GM23338 (cell line): ENCODE data around the gene OTOGL. TPM values are rescaled to one million over a fixed set of nuclear protein-coding genes. Genes with fewer than 3 reads are reported as not detected.

Experiments used
- ATAC-seq: fragments of 200-7000 bp; cut with Tn5 transposase; 3 replicates; pipeline ENCODE4 v1.9.1; 2020
- DNase-seq: peaks from one replicate; pipeline ENCODE4 v3.0.0-alpha.2; 2015; ENCODE audit warnings: low spot score
- H2AFZ ChIP-seq: fragments of 200-600 bp; sonication (generic); 2 replicates; pipeline ENCODE4 v1.8.0; 2016; ENCODE audit warnings: antibody characterized with exemption, mild to moderate bottlenecking, moderate library complexity
- H3F3A ChIP-seq: fragments of 200-600 bp; sonication (generic); replicated peaks from 2 replicates; pipeline ENCODE4 v1.8.0; 2017; ENCODE audit warnings: antibody characterized with exemption, mixed run types, low read depth
- H3K27ac ChIP-seq: fragments of 200-600 bp; sonication (generic); 2 replicates; pipeline ENCODE4 v1.6.1; 2016; ENCODE audit warnings: low read depth
- H3K27me3 ChIP-seq: fragments of 200-600 bp; sonication (generic); 2 replicates; pipeline ENCODE4 v1.8.0; 2016; ENCODE audit warnings: mild to moderate bottlenecking, mixed run types, moderate library complexity; ENCODE audit not compliant: insufficient read depth
- H3K36me3 ChIP-seq: fragments of 200-600 bp; sonication (generic); 2 replicates; pipeline ENCODE4 v1.8.0; 2016; ENCODE audit warnings: mild to moderate bottlenecking; ENCODE audit not compliant: insufficient read depth
- H3K4me1 ChIP-seq: fragments of 200-600 bp; sonication (generic); 2 replicates; pipeline ENCODE4 v1.8.0; 2016; ENCODE audit warnings: mild to moderate bottlenecking, moderate library complexity; ENCODE audit not compliant: insufficient read depth
- H3K4me2 ChIP-seq: fragments of 200-600 bp; sonication (generic); 2 replicates; pipeline ENCODE4 v1.7.1; 2017; ENCODE audit warnings: mixed run types
- H3K4me3 ChIP-seq: fragments of 200-600 bp; sonication (generic); 2 replicates; pipeline ENCODE4 v1.6.1; 2016; ENCODE audit warnings: mixed run types
- H3K79me2 ChIP-seq: fragments of 200-600 bp; sonication (generic); replicated peaks from 2 replicates; pipeline ENCODE4 v1.8.0; 2017; ENCODE audit warnings: mild to moderate bottlenecking; ENCODE audit not compliant: insufficient read depth
- H3K9me2 ChIP-seq: fragments of 200-600 bp; sonication (generic); 2 replicates; pipeline ENCODE4 v1.8.0; 2017; ENCODE audit not compliant: insufficient read depth
- H4K20me1 ChIP-seq: fragments of 200-600 bp; sonication (generic); replicated peaks from 2 replicates; pipeline ENCODE4 v1.8.0; 2017; ENCODE audit warnings: mild to moderate bottlenecking; ENCODE audit not compliant: insufficient read depth
- H3K27ac Mint-ChIP-seq: 2 replicates; pipeline ENCODE4 v1.8.0; 2020; ENCODE audit warnings: inconsistent platforms, mild to moderate bottlenecking, moderate library complexity, mixed read lengths
- H3K27me3 Mint-ChIP-seq: 3 replicates; pipeline ENCODE4 v1.8.0; 2022; ENCODE audit warnings: low read depth, mild to moderate bottlenecking, moderate library complexity, mixed read lengths, inconsistent platforms; ENCODE audit not compliant: insufficient read depth, poor library complexity
- H3K36me3 Mint-ChIP-seq: 3 replicates; pipeline ENCODE4 v1.8.0; 2021; ENCODE audit warnings: low read depth, mild to moderate bottlenecking, inconsistent platforms, moderate library complexity, mixed read lengths
- H3K4me1 Mint-ChIP-seq: 3 replicates; pipeline ENCODE4 v1.8.0; 2020; ENCODE audit warnings: mild to moderate bottlenecking, inconsistent platforms, mixed read lengths
- H3K4me3 Mint-ChIP-seq: 3 replicates; pipeline ENCODE4 v1.8.0; 2021; ENCODE audit warnings: moderate library complexity, mild to moderate bottlenecking, inconsistent platforms, mixed read lengths
- H3K9me3 Mint-ChIP-seq: 3 replicates; pipeline ENCODE4 v1.8.0; 2020; ENCODE audit warnings: moderate library complexity, mild to moderate bottlenecking, inconsistent platforms, mixed read lengths
- CREB1 ChIP-seq: fragments of 250-450 bp; sonication (Bioruptor Pico); IDR thresholded peaks from 2 replicates; pipeline ENCODE4 v1.5.0; 2020; ENCODE audit warnings: low read depth, mild to moderate bottlenecking, moderate library complexity
- EZH2 ChIP-seq: fragments of 200-600 bp; sonication (generic); IDR thresholded peaks from one replicate; pipeline ENCODE4 v1.8.0; 2017; ENCODE audit warnings: antibody characterized with exemption, mild to moderate bottlenecking, low read depth; ENCODE audit not compliant: unreplicated experiment
- EZH2phosphoT487 ChIP-seq: fragments of 200-600 bp; sonication (generic); IDR thresholded peaks from one replicate; pipeline ENCODE4 v1.8.1; 2018; ENCODE audit warnings: antibody characterized with exemption; ENCODE audit not compliant: unreplicated experiment
- JUNB ChIP-seq: IDR thresholded peaks from one replicate; pipeline ENCODE4 v1.6.1; 2016; ENCODE audit warnings: antibody characterized with exemption; ENCODE audit not compliant: unreplicated experiment
- NANOG ChIP-seq: IDR thresholded peaks from 2 replicates; pipeline ENCODE4 v1.6.1; 2016; ENCODE audit warnings: antibody characterized with exemption, borderline replicate concordance
- POLR2AphosphoS5 ChIP-seq: IDR thresholded peaks from 2 replicates; pipeline ENCODE4 v1.6.1; 2016; ENCODE audit warnings: antibody characterized with exemption, low read depth
- STAT1 ChIP-seq: IDR thresholded peaks from one replicate; pipeline ENCODE4 v1.6.1; 2016; ENCODE audit warnings: antibody characterized with exemption; ENCODE audit not compliant: unreplicated experiment
- ZNF462 ChIP-seq: fragments of 250-450 bp; sonication (Bioruptor Pico); IDR thresholded peaks from 2 replicates; pipeline ENCODE4 v1.5.0; 2020; ENCODE audit warnings: mild to moderate bottlenecking, moderate library complexity
- polyA plus RNA-seq: library from polyadenylated mRNA; unstranded; fragments of >200 nt; fragmentation: Nextera tagmentation; extraction: Ambion mirVana; gene quantifications from 2 replicates; pipeline ENCODE4 v1.2.1, GENCODE V29; 2016
- total RNA-seq: library from RNA; depleted of rRNA; stranded (reverse); fragments of >200 nt; shearing (Covaris generic); gene quantifications from 2 replicates; pipeline ENCODE4 v1.2.3, GENCODE V29; 2014
- TF ChIP-seq, protein P1 (sequence below), 2 experiments: fragments of 200-600 bp in 1 of 2; sonication (generic) in 1 of 2; conservative IDR thresholded peaks; 2 replicates each; pipeline versions ENCODE4 v1.5.1 to v1.6.1; 2016 to 2017; ENCODE audit warnings: antibody characterized with exemption in 2 of 2, low read depth in 2 of 2, mild to moderate bottlenecking in 2 of 2, moderate library complexity in 1 of 2

OTOGL gene
- total and polyA plus RNA-seq, 2 experiments from 2014 or later: 0.36 to 0.66 TPM

GRCh38 chr12:80293347-80293746 lies 194.0 kb downstream of the OTOGL start (continued):
- TF ChIP-seq ZNF462 (CRISPR knock-in tag): no peak

- no peaks in the 10 kb centered on the region for H3K4me1 ChIP-seq
Measured at GRCh38 chr12:80293759-80294158, 194.4 kb downstream of the OTOGL start.

GRCh38 chr12:80299219-80299618 lies 199.9 kb downstream of the OTOGL start:
- Histone ChIP-seq H3K9me2 (0 out of 2 replicates have a peak, but pooled peaks cover 6% of the 10 kb centered on the region), H3K4me1 (no peaks in the 10 kb centered on the region), H3K27me3 (no peaks in the 10 kb centered on the region), H4K20me1 (no peaks in the 10 kb centered on the region), H2AFZ (0 out of 2 replicates have a peak overlapping the region, but pooled peaks have one; percentile 28), H3F3A (no peaks in the 10 kb centered on the region), H3K4me2 (no peak overlapping the region), H3K36me3 (no peaks in the 10 kb centered on the region), H3K79me2 (no peaks in the 10 kb centered on the region), H3K27ac (no peak overlapping the region), H3K4me3 (no peak overlapping the region)
- H3K27me3 Mint-ChIP-seq: no peaks in the 10 kb centered on the region
- no peak overlapping the region for H3K27ac Mint-ChIP-seq
- no peaks in the 10 kb centered on the region for H3K4me1 Mint-ChIP-seq
- H3K36me3 Mint-ChIP-seq: no peaks in the 10 kb centered on the region
- H3K4me3 Mint-ChIP-seq: no peak overlapping the region
- no peak for DNase-seq
- no peaks in the 10 kb centered on the region for H3K9me3 Mint-ChIP-seq
- ATAC-seq: no peak
- TF ChIP-seq POLR2AphosphoS5 (no peak), EZH2 (no peak), JUNB (no peak), STAT1 (no peak), EZH2phosphoT487 (no peak)
- TF ChIP-seq, protein P1, sequence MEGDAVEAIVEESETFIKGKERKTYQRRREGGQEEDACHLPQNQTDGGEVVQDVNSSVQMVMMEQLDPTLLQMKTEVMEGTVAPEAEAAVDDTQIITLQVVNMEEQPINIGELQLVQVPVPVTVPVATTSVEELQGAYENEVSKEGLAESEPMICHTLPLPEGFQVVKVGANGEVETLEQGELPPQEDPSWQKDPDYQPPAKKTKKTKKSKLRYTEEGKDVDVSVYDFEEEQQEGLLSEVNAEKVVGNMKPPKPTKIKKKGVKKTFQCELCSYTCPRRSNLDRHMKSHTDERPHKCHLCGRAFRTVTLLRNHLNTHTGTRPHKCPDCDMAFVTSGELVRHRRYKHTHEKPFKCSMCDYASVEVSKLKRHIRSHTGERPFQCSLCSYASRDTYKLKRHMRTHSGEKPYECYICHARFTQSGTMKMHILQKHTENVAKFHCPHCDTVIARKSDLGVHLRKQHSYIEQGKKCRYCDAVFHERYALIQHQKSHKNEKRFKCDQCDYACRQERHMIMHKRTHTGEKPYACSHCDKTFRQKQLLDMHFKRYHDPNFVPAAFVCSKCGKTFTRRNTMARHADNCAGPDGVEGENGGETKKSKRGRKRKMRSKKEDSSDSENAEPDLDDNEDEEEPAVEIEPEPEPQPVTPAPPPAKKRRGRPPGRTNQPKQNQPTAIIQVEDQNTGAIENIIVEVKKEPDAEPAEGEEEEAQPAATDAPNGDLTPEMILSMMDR (conservative IDR thresholded peaks at IDR 0.05; ENCODE audit: low read depth in 2 of 2): no peak

More at GRCh38 chr12:80293759-80294158, 194.4 kb downstream of the OTOGL start:
- no peak for ATAC-seq
- Mint-ChIP-seq H3K36me3 (peaks cover 4% of the 10 kb centered on the region; the same call in 1 of the 3 replicates), H3K4me1 (no peaks in the 10 kb centered on the region), H3K27me3 (no peaks in the 10 kb centered on the region), H3K9me3 (peaks cover 3% of the 10 kb centered on the region; the same call in 1 of the 3 replicates), H3K27ac (no peak overlapping the region), H3K4me3 (no peak overlapping the region)
- Histone ChIP-seq H2AFZ (no peak overlapping the region), H3K27ac (no peak overlapping the region), H3K27me3 (no peaks in the 10 kb centered on the region), H3K79me2 (no peaks in the 10 kb centered on the region), H3K4me3 (no peak overlapping the region), H4K20me1 (no peaks in the 10 kb centered on the region), H3F3A (no peaks in the 10 kb centered on the region), H3K36me3 (no peaks in the 10 kb centered on the region), H3K9me2 (no peaks in the 10 kb centered on the region), H3K4me2 (no peak overlapping the region)
- no peak for TF ChIP-seq CREB1 (CRISPR knock-in tag)
- no peak for TF ChIP-seq NANOG
- no peak for TF ChIP-seq EZH2
- DNase-seq: no peak
